Heart left ventricle (tissue), 13 donors: Measurements from ENCODE around the gene ZNF518B.

Experiments used
- POLR2A ChIP-seq, 2 donors: fragments of 450-650 bp; IDR thresholded peaks; one replicate each; pipeline ENCODE4 v1.6.1; 2017; ENCODE audit warnings: antibody characterized with exemption in 2 of 2, mild to moderate bottlenecking in 2 of 2, moderate library complexity in 2 of 2
- TF ChIP-seq, protein P1 (sequence below), 12 donors: fragments of 200-600 bp; sonication (generic) in 4 of 12; IDR thresholded peaks; one replicate each; pipeline versions ENCODE4 v1.5.0 to v1.8.0; 2018 to 2022; ENCODE audit warnings: antibody characterized with exemption in 12 of 12, mild to moderate bottlenecking in 5 of 12
- donor health status: ischemic (EF 13 %, LVEDD 7.1; RV severe dilation, severe dysfunction).
- donor health status: DM: no; HTN: yes; CAD: no.
- donor health status: DM: no; HTN: no; CAD: no.
- donor health status: ischemic (EF 25% LVEDD 6.9; RV normal size, moderate dysfunction).
- donor health status: ischemic (EF 25% LVEDD 5.7; RV mildly dilated, moderate dysfunction).
- donor health status: ischemic (EF 35%, LVEDD 5.7; RV mildly dilated, moderate dysfunction).
- donor health status: nonischemic (EF 11% LVEDD 7.7; RV severe dilation, severe dysfunction).
- donor health status: DM: yes; HTN: yes; CAD: no.
- donor health status: PGD.
- donor health status: ischemic (EF 29% LVEDD 5.4; RV normal size, mild dysfunction).
- donor health status: nonischemic (EF 23%, LVEDD 6.1; RV moderate dilation, normal function).

DNA sequence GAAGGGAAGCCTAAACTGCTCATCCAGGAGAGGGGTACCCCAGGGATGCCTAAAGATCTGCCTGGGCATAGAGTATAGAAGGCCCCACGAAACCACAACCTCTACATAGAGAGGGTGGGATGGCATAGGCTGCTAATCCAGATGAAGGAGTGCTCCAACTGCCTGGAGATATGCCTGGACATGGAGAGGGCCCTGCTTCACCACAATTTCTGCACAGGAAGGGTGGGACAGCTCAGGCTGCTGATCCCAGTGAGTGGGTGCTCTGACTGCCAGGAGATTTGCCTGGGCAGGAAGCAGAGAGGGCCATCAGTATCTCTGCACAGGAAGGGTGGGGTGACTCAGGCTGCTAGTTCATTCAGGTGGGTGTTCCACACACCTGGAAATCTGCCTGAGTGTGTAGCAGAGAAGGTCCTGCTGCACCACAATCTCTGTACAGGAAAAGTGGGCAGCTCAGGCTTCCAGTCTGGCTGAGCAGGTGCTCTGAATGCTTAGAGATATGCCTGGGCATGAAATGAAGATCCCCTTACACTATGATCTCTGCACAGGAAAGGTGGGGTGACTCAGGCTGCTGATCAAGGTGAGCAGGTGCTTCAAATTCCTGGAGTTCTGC, 61.1 kb downstream of the ZNF518B start:
- TF ChIP-seq, protein P1, sequence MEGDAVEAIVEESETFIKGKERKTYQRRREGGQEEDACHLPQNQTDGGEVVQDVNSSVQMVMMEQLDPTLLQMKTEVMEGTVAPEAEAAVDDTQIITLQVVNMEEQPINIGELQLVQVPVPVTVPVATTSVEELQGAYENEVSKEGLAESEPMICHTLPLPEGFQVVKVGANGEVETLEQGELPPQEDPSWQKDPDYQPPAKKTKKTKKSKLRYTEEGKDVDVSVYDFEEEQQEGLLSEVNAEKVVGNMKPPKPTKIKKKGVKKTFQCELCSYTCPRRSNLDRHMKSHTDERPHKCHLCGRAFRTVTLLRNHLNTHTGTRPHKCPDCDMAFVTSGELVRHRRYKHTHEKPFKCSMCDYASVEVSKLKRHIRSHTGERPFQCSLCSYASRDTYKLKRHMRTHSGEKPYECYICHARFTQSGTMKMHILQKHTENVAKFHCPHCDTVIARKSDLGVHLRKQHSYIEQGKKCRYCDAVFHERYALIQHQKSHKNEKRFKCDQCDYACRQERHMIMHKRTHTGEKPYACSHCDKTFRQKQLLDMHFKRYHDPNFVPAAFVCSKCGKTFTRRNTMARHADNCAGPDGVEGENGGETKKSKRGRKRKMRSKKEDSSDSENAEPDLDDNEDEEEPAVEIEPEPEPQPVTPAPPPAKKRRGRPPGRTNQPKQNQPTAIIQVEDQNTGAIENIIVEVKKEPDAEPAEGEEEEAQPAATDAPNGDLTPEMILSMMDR (IDR thresholded peaks at IDR 0.05) = no peak
- TF ChIP-seq POLR2A (IDR thresholded peaks at IDR 0.05) = no peak
